Measurements from ENCODE around the gene GLMP. TPM values are rescaled to one million over a fixed set of nuclear protein-coding genes. Genes with fewer than 3 reads are reported as not detected.

The GLMP gene
- total and polyA plus RNA-seq, 2 of the 13 experiments (the other 11 are each of a cell fraction or from before 2014, with no cell fraction given) = 44.6 to 75.8 TPM

- no peak for TF ChIP-seq CEBPZ (IDR thresholded peaks at IDR 0.05; ENCODE audit: low read length)
- TF ChIP-seq ZBTB3 (CRISPR knock-in tag; IDR thresholded peaks at IDR 0.05; ENCODE audit: borderline replicate concordance, low read depth) = no peak
- no peak for TF ChIP-seq ZNF441 (CRISPR knock-in tag; IDR thresholded peaks at IDR 0.05; ENCODE audit: borderline replicate concordance)
- peak; percentile 62; the same call in 1 of the 2 replicates for TF ChIP-seq ZNF761 (CRISPR knock-in tag; conservative IDR thresholded peaks at IDR 0.05)
- TF ChIP-seq IRF2 (CRISPR knock-in tag; IDR thresholded peaks at IDR 0.05) = no peak
- TF ChIP-seq ZZZ3 (CRISPR knock-in tag; IDR thresholded peaks at IDR 0.05; ENCODE audit: borderline replicate concordance) = no peak
- peak; percentile 91 for TF ChIP-seq USF2 (IDR thresholded peaks at IDR 0.05; ENCODE audit: low read depth, low read length)
- TF ChIP-seq USF2 (CRISPR knock-in tag; IDR thresholded peaks at IDR 0.05; ENCODE audit: borderline replicate concordance) = peak; percentile 96; the same call in 1 of the 2 replicates
- no peak for TF ChIP-seq NR2F2 (IDR thresholded peaks at IDR 0.05; ENCODE audit: borderline replicate concordance, low read depth)
- TF ChIP-seq FLYWCH1 (CRISPR knock-in tag; IDR thresholded peaks at IDR 0.05) = no peak
- no peak for TF ChIP-seq TRAFD1 (CRISPR knock-in tag; IDR thresholded peaks at IDR 0.05; ENCODE audit: borderline replicate concordance)
- no peak for TF ChIP-seq GABPA (IDR thresholded peaks at IDR 0.05; ENCODE audit: low read depth, low read length)
- peak; percentile 50; the same call in 1 of the 2 replicates for TF ChIP-seq GABPA (CRISPR knock-in tag; IDR thresholded peaks at IDR 0.05; ENCODE audit: low read depth)
- TF ChIP-seq TSC22D2 (CRISPR knock-in tag; IDR thresholded peaks at IDR 0.05; ENCODE audit: borderline replicate concordance) = no peak
- no peak for TF ChIP-seq SMYD3 (CRISPR knock-in tag; IDR thresholded peaks at IDR 0.05)
- no peak for TF ChIP-seq MEF2D (CRISPR knock-in tag; IDR thresholded peaks at IDR 0.05)
- TF ChIP-seq ZNF276 (CRISPR knock-in tag; IDR thresholded peaks at IDR 0.05; ENCODE audit: low read depth) = no peak
- no peak for TF ChIP-seq ZNF275 (CRISPR knock-in tag; IDR thresholded peaks at IDR 0.05; ENCODE audit: borderline replicate concordance)
- TF ChIP-seq ZNF850 (CRISPR knock-in tag; conservative IDR thresholded peaks at IDR 0.05) = no peak
- no peak for TF ChIP-seq ZFP36L2 (CRISPR knock-in tag; IDR thresholded peaks at IDR 0.05)
Measured at GRCh38 chr1:156295391-156295947, at the start of gene GLMP (continued).
